WTC11 (cell line): ENCODE results near the gene TBC1D3I.
"Not testable (repeated sequence)": the region's sequence is repeated elsewhere in the genome, so short reads cannot be mapped to it uniquely, and the experiment has no call there.

Source experiments
- CREB1 ChIP-seq: sonication (generic); formaldehyde crosslinking; IDR thresholded peaks from 2 replicates; pipeline ENCODE4 v1.8.0; 2023; ENCODE audit warnings: mild to moderate bottlenecking, missing genetic modification reagents
- NR1H2 ChIP-seq: sonication (generic); formaldehyde crosslinking; IDR thresholded peaks from 2 replicates; pipeline ENCODE4 v1.9.0; 2021; ENCODE audit warnings: mild to moderate bottlenecking, moderate library complexity, missing genetic modification reagents
- TEAD4 ChIP-seq: sonication (generic); formaldehyde crosslinking; IDR thresholded peaks from 2 replicates; pipeline ENCODE4 v1.8.0; 2022; ENCODE audit warnings: mild to moderate bottlenecking, missing genetic modification reagents
- TF ChIP-seq, protein P1 (sequence below): fragments of 200-600 bp; IDR thresholded peaks from 2 replicates; pipeline ENCODE4 v1.8.0; 2022; ENCODE audit warnings: antibody characterized with exemption
- TF ChIP-seq, protein P2 (sequence below): sonication (generic); formaldehyde crosslinking; IDR thresholded peaks from 2 replicates; pipeline ENCODE4 v1.8.1; 2023; ENCODE audit warnings: mild to moderate bottlenecking, missing genetic modification reagents, moderate library complexity

DNA sequence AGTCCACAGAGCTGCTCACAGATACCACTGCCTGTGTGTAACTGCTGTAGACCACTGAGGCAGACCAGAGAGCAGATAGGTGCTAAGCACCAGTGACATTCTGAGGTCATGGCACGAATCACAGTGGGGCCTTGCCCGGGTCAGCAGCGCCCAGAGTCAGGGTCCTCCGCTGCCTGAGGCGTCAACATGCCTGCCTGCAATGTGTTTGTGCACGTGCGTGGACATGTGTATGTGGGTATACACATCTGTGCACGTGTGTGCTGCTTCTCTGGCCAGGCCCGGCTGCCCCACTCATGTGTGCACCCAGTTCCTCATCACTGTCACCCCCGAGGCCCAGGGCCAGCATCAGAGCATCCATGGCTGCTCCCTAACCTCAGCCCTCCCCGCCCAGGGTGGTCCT is at the start of gene TBC1D3I:
- TF ChIP-seq, protein P1, sequence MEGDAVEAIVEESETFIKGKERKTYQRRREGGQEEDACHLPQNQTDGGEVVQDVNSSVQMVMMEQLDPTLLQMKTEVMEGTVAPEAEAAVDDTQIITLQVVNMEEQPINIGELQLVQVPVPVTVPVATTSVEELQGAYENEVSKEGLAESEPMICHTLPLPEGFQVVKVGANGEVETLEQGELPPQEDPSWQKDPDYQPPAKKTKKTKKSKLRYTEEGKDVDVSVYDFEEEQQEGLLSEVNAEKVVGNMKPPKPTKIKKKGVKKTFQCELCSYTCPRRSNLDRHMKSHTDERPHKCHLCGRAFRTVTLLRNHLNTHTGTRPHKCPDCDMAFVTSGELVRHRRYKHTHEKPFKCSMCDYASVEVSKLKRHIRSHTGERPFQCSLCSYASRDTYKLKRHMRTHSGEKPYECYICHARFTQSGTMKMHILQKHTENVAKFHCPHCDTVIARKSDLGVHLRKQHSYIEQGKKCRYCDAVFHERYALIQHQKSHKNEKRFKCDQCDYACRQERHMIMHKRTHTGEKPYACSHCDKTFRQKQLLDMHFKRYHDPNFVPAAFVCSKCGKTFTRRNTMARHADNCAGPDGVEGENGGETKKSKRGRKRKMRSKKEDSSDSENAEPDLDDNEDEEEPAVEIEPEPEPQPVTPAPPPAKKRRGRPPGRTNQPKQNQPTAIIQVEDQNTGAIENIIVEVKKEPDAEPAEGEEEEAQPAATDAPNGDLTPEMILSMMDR: not testable (repeated sequence)
- not testable (repeated sequence) for TF ChIP-seq TEAD4, CREB1, NR1H2 (CRISPR knock-in tag)
- TF ChIP-seq, protein P2, sequence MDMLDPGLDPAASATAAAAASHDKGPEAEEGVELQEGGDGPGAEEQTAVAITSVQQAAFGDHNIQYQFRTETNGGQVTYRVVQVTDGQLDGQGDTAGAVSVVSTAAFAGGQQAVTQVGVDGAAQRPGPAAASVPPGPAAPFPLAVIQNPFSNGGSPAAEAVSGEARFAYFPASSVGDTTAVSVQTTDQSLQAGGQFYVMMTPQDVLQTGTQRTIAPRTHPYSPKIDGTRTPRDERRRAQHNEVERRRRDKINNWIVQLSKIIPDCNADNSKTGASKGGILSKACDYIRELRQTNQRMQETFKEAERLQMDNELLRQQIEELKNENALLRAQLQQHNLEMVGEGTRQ (CRISPR knock-in tag): not testable (repeated sequence)
